Activated T-cell treated with anti-CD3 and anti-CD28 coated beads for 1 hour (primary cell): ENCODE results near the gene BPTF.
A peak's percentile ranks its signal among the peaks of the same experiment; 100 is the strongest.
"Not testable (repeated sequence)": the region's sequence is repeated elsewhere in the genome, so short reads cannot be mapped to it uniquely, and the experiment has no call there.

Experiments used
- DNase-seq: peaks from one replicate; pipeline ENCODE4 v3.0.0-alpha.2; 2020; ENCODE audit warnings: low read depth

The BPTF gene

GRCh38 chr17:68015081-68015723 lies 189.9 kb downstream of the BPTF start:
- DNase-seq, result no peak

GRCh38 chr17:68016838-68017237 lies 191.5 kb downstream of the BPTF start:
- no peak for DNase-seq

GRCh38 chr17:68018493-68018892 lies 193.2 kb downstream of the BPTF start:
- not testable (repeated sequence) for DNase-seq

GRCh38 chr17:68019336-68019674 lies 194.0 kb downstream of the BPTF start:
- DNase-seq, result no peak

- DNase-seq, result peak; percentile 96
These were observed 194.5 kb downstream of the BPTF start for GRCh38 chr17:68019675-68020408.

- no peak for DNase-seq
These were observed 195.1 kb downstream of the BPTF start for GRCh38 chr17:68020409-68020756.

- DNase-seq, result not testable (repeated sequence)
These were observed 195.5 kb downstream of the BPTF start for GRCh38 chr17:68020791-68021190.

- no peak for DNase-seq
These were observed 196.7 kb downstream of the BPTF start for GRCh38 chr17:68021963-68022362.

GRCh38 chr17:68022547-68022946 lies 197.2 kb downstream of the BPTF start:
- DNase-seq, result not testable (repeated sequence)

- no peak for DNase-seq
These were observed 204.4 kb downstream of the BPTF start for GRCh38 chr17:68029512-68030215.
